K562 (cell line): ENCODE measurements around the gene PRPF38A. TPM values are rescaled to one million over a fixed set of nuclear protein-coding genes. Genes with fewer than 3 reads are reported as not detected.

Source experiments
- ATAC-seq: fragments of 200-7000 bp; cut with Tn5 transposase; 3 replicates; pipeline ENCODE4 v1.9.1; 2020; ENCODE audit warnings: moderate library complexity
- BruUV-seq: library from RNA; stranded (reverse); fragments of 400-500 nt; replicated peaks from 2 replicates; lab custom pipeline; 2021; lab: Mats Ljungman, UMichigan
- CTCF ChIA-PET: fragments of 300-600 bp; formaldehyde crosslinking; extraction: SDS; loops from one replicate; lab custom pipeline; 2021; ENCODE audit warnings: low intra/inter-chr PET ratio; lab: Yijun Ruan, JAX
- POLR2A ChIA-PET: fragments of 300-600, 350-650 bp; sonication (Branson Sonifier 250); formaldehyde crosslinking; extraction: SDS; loops from one replicate; lab custom pipeline; 2021; ENCODE audit warnings: antibody characterized with exemption, inconsistent platforms; lab: Yijun Ruan, JAX
- DNase-seq, 4 experiments: peaks; one replicate each; pipeline versions ENCODE4 v3.0.0 to v3.0.0-alpha.2; 2011 to 2018; ENCODE audit warnings: low spot score in 3 of 4, mixed read lengths in 3 of 4; ENCODE audit errors: extremely low read depth in 1 of 4
- FAIRE-seq: peaks from 2 replicates; lab custom pipeline; 2011; peaks lifted over from hg19 to GRCh38; lab: Jason Lieb, UNC
- H2AFZ ChIP-seq: 2 replicates; pipeline ENCODE4 v1.6.0; 2011; ENCODE audit warnings: low read depth, low read length, control low read depth, inconsistent platforms
- H3K27ac ChIP-seq: fragments of 200-600 bp; 3 replicates; pipeline ENCODE4 v1.8.0; 2011; ENCODE audit warnings: low read depth, mild to moderate bottlenecking, control low read depth, inconsistent platforms, low read length, moderate library complexity, mixed read lengths; ENCODE audit errors: extremely low read depth
- H3K27me3 ChIP-seq, 2 experiments: fragments of 300-600 bp in 1 of 2; 2 replicates in 1 of 2; 3 replicates in 1 of 2; pipeline versions ENCODE4 v1.6.0 to v1.8.0; 2011; ENCODE audit warnings: inconsistent platforms in 2 of 2, low read length in 2 of 2, mild to moderate bottlenecking in 1 of 2, mixed read lengths in 1 of 2, moderate library complexity in 1 of 2; ENCODE audit not compliant: control insufficient read depth in 2 of 2, insufficient read depth in 2 of 2
- H3K36me3 ChIP-seq: fragments of 300-600 bp; 3 replicates; pipeline ENCODE4 v1.8.0; 2011; ENCODE audit warnings: mild to moderate bottlenecking, low read length, inconsistent platforms; ENCODE audit not compliant: control insufficient read depth, insufficient read depth
- H3K4me1 ChIP-seq, 2 experiments: fragments of 200-600 bp in 1 of 2; replicated peaks in 1 of 2; 2 replicates in 1 of 2; 3 replicates in 1 of 2; pipeline versions ENCODE4 v1.5.1 to v1.8.0; 2011; ENCODE audit warnings: inconsistent platforms in 2 of 2, low read length in 2 of 2, mild to moderate bottlenecking in 1 of 2, mixed read lengths in 1 of 2, moderate library complexity in 1 of 2; ENCODE audit not compliant: control insufficient read depth in 2 of 2, insufficient read depth in 2 of 2
- H3K4me2 ChIP-seq: 2 replicates; pipeline ENCODE4 v1.6.1; 2011; ENCODE audit warnings: low read length, control low read depth, inconsistent platforms, mixed read lengths; ENCODE audit not compliant: insufficient read depth
- H3K4me3 ChIP-seq: fragments of 200-600 bp; sonication (generic), shearing (Covaris generic); 2 replicates; pipeline ENCODE4 v1.5.1; 2016; ENCODE audit warnings: control low read depth, inconsistent platforms
- H3K79me2 ChIP-seq: fragments of 200-600 bp; 3 replicates; pipeline ENCODE4 v1.8.0; 2011; ENCODE audit warnings: low read length, inconsistent platforms; ENCODE audit not compliant: control insufficient read depth, insufficient read depth
- H3K9ac ChIP-seq, 2 experiments: 2 replicates each; pipeline versions ENCODE4 v1.6.0 to v1.6.1; 2011; ENCODE audit warnings: low read depth in 2 of 2, low read length in 2 of 2, control low read depth in 1 of 2, inconsistent platforms in 1 of 2, mild to moderate bottlenecking in 1 of 2, mixed read lengths in 1 of 2; ENCODE audit not compliant: insufficient read depth in 1 of 2
- H3K9me1 ChIP-seq: one replicate; pipeline ENCODE4 v1.6.0; 2011; ENCODE audit warnings: inconsistent platforms, mild to moderate bottlenecking, low read length, moderate library complexity; ENCODE audit not compliant: control insufficient read depth, insufficient read depth
- H3K9me3 ChIP-seq: replicated peaks from 2 replicates; pipeline ENCODE4 v1.5.1; 2011; ENCODE audit warnings: low read depth, low read length, inconsistent platforms; ENCODE audit not compliant: control insufficient read depth, insufficient read depth
- H4K20me1 ChIP-seq: replicated peaks from 2 replicates; pipeline ENCODE4 v1.6.1; 2011; ENCODE audit warnings: low read length, inconsistent platforms, mixed read lengths; ENCODE audit not compliant: control insufficient read depth, insufficient read depth
- GABPB1 ChIP-seq: sonication (generic); formaldehyde crosslinking; IDR thresholded peaks from 2 replicates; pipeline ENCODE4 v1.8.0; 2022; ENCODE audit warnings: mild to moderate bottlenecking, missing genetic modification reagents
- PML ChIP-seq: IDR thresholded peaks from 2 replicates; pipeline ENCODE4 v1.6.1; 2012; ENCODE audit warnings: low read length, inconsistent platforms
- TEAD2 ChIP-seq: fragments of 450-650 bp; IDR thresholded peaks from 2 replicates; pipeline ENCODE4 v1.6.1; 2016; ENCODE audit warnings: missing genetic modification characterization, control low read depth, missing compliant biosample characterization
- THRAP3 ChIP-seq: fragments of 450-650 bp; IDR thresholded peaks from 2 replicates; pipeline ENCODE4 v1.6.1; 2016; ENCODE audit warnings: mild to moderate bottlenecking, inconsistent platforms, borderline replicate concordance
- XRCC3 ChIP-seq: fragments of 450-650 bp; IDR thresholded peaks from 2 replicates; pipeline ENCODE4 v1.6.1; 2017; ENCODE audit warnings: mild to moderate bottlenecking, moderate library complexity
- ZBTB40 ChIP-seq, 2 experiments: fragments of 450-650 bp in 1 of 2; sonication (generic) in 1 of 2; formaldehyde crosslinking in 1 of 2; IDR thresholded peaks; 2 replicates each; pipeline versions ENCODE4 v1.7.1 to v1.9.0; 2016 to 2022; ENCODE audit warnings: inconsistent platforms in 1 of 2, mild to moderate bottlenecking in 1 of 2, missing genetic modification reagents in 1 of 2
- ZFP36 ChIP-seq: fragments of 150-350 bp; IDR thresholded peaks from 2 replicates; pipeline ENCODE4 v1.6.1; 2018; ENCODE audit warnings: low read length, low read depth; ENCODE audit not compliant: partially characterized antibody
- ZFP91 ChIP-seq: sonication (generic); formaldehyde crosslinking; IDR thresholded peaks from 2 replicates; pipeline ENCODE4 v1.8.0; 2022; ENCODE audit warnings: mild to moderate bottlenecking, missing genetic modification reagents
- ZNF143 ChIP-seq: sonication (generic); formaldehyde crosslinking; IDR thresholded peaks from 2 replicates; pipeline ENCODE4 v1.9.0; 2022; ENCODE audit warnings: mild to moderate bottlenecking, missing genetic modification reagents
- ZNF431 ChIP-seq: sonication (generic); formaldehyde crosslinking; IDR thresholded peaks from 2 replicates; pipeline ENCODE4 v1.8.0; 2022; ENCODE audit warnings: mild to moderate bottlenecking, missing genetic modification reagents
- ZNF444 ChIP-seq: fragments of 250-450 bp; sonication (Bioruptor Pico); IDR thresholded peaks from 2 replicates; pipeline ENCODE4 v1.4.0; 2020; ENCODE audit warnings: mild to moderate bottlenecking, moderate library complexity
- ZNF77 ChIP-seq: fragments of 250-450 bp; sonication (Bioruptor Pico); IDR thresholded peaks from 2 replicates; pipeline ENCODE4 v1.5.0; 2020
- WGBS: fragments of 100-300 bp; shearing (Covaris generic); methylation state at CpG from one replicate; pipeline ENCODE4 v1.1.6; 2016; ENCODE audit warnings: low coverage, mixed read lengths; ENCODE audit not compliant: insufficient coverage; ENCODE audit errors: missing lambda C conversion rate; 5-methylcytosine and 5-hydroxymethylcytosine counted together
- in situ Hi-C: fragments of 300-500 bp; cut with MboI; formaldehyde crosslinking; loops from 4 replicates; pipeline ENCODE4 v1.15.0; 2018; ENCODE audit warnings: inconsistent platforms, mixed read lengths
- intact Hi-C: fragments of 100-400 bp; cut with micrococcal nuclease; formaldehyde crosslinking; loops from 2 replicates; pipeline ENCODE4 v1.14.2; 2022
- polyA plus RNA-seq, 8 experiments: library from polyadenylated mRNA; depleted of rRNA in 4 of 8; stranded (reverse) in 5 of 8; unstranded in 3 of 8; fragments of >200 nt; fragmentation: Nextera tagmentation in 2 of 8; fragmentation: Illumina TruSeq in 1 of 8; extraction: Ambion mirVana in 2 of 8; extraction: Trizol in 1 of 8; gene quantifications; 2 replicates each; pipeline versions ENCODE4 v1.2.1 to v1.2.3, GENCODE V29; 2011 to 2014; ENCODE audit warnings: inconsistent platforms in 1 of 8, missing spikeins in 1 of 8
- total RNA-seq, 7 experiments: library from RNA; depleted of rRNA in 6 of 7; stranded (reverse); fragments of >200 nt in 6 of 7; fragmentation: Illumina TruSeq in 2 of 7; extraction: Trizol in 2 of 7; gene quantifications; 2 replicates each; pipeline versions ENCODE4 v1.2.1 to v1.2.3, GENCODE V29; 2011 to 2021; ENCODE audit warnings: low replicate concordance in 1 of 7

The PRPF38A gene
- total and polyA plus RNA-seq, 9 of the 15 experiments (the other 6 are each of a cell fraction or from before 2014, with no cell fraction given): 53.6 to 198 (median 89.2) TPM

- no TSS peak for BruUV-seq
- H3K4me3 ChIP-seq: no peak overlapping the region
- no peak overlapping the region for H3K27ac ChIP-seq
- H3K9me1 ChIP-seq: no peaks in the 10 kb centered on the region
- no peak for ATAC-seq
- in situ Hi-C loops (no loop called here), intact Hi-C loops (no loop called here)
- H3K4me2 ChIP-seq: no peak overlapping the region
- no peaks in the 10 kb centered on the region for H3K79me2 ChIP-seq
- ChIA-PET POLR2A (no interaction called here), CTCF (no interaction called here)
- H2AFZ ChIP-seq: no peak overlapping the region
- no peaks in the 10 kb centered on the region for H4K20me1 ChIP-seq
- no peaks in the 10 kb centered on the region for H3K27me3 ChIP-seq
- no peak overlapping the region for H3K9ac ChIP-seq
- no peak for FAIRE-seq
- H3K9me3 ChIP-seq: no peaks in the 10 kb centered on the region
- H3K36me3 ChIP-seq: peaks cover 44% of the 10 kb centered on the region
- 91% methylated on average over 2 of the region's 2 CpGs for WGBS
- H3K4me1 ChIP-seq: no peaks in the 10 kb centered on the region
- no peak for DNase-seq
- TF ChIP-seq ZNF77: no peak
- no peak for TF ChIP-seq TEAD2 (tag)
- TF ChIP-seq ZBTB40 (IDR thresholded peaks at IDR 0.05): no peak
- no peak for TF ChIP-seq ZBTB40 (CRISPR knock-in tag; IDR thresholded peaks at IDR 0.05)
- no peak for TF ChIP-seq ZNF444
- TF ChIP-seq GABPB1 (CRISPR knock-in tag): no peak
- TF ChIP-seq ZFP91: no peak
- TF ChIP-seq XRCC3: no peak
- TF ChIP-seq ZNF143: no peak
- no peak for TF ChIP-seq THRAP3
- no peak for TF ChIP-seq ZFP36
- no peak for TF ChIP-seq ZNF431
- no peak for TF ChIP-seq PML
These were observed 40.1 kb downstream of the PRPF38A start for GRCh38 chr1:52444463-52444862.
